GM21390 (cell line): ENCODE measurements around the gene DPCD.

Experiments
- ATAC-seq: cut with Tn5 transposase; IDR thresholded peaks from one replicate; pipeline ENCODE4 v1.9.1; 2021; ENCODE audit not compliant: unreplicated experiment

The DPCD gene

DNA sequence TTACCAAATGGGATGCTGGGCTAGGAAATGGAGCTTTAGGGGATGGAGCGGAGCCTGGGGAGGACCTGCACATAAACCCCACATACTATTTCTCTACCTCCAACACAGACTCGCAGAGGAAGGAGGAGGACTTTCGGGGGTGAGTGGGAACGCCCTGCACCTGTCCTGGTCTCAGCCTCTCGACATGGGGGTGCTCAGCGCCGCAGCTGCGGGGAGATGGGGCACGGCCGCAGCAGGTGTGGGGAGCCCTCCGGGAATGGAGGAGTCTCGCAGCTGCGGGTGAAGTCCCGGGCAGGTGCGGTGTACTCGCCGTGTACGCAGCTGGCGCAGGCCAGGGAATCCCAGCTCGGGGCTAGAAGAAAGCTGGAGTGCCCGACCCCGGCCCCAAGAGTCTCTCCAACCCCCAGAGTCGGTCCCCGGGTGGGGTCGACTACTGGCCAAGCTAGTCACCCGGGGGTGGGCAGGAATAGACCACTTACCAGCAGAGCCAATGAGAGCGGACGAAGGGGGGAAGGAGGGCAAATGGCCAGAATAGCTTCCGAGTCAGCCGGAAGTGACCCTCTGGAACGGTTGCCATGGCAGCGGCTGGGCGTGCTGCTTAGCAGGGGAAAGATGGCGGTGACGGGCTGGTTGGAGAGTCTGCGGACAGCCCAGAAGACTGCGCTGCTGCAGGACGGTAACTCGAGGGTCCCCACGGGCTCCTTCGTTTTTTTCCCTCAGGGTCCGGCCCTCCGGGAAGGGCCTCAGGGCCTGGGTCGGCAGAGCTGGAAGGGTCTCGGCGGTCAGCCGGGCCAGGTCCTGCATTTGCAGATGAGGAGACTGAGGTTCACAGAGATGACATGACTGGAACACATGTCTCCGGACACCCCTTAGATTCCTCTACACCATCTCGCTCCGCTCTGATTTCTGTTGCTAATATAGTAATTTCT lies at the start of gene DPCD, which contains the start of gene POLL:
TSS of gene DPCD (plus strand) at position 597 of the 929 bp plus-strand sequence. CDS start at position 613, 16 bp downstream.
TSS of gene POLL (minus strand) at position 533 of the 929 bp plus-strand sequence. CDS start 897 bp downstream, outside the sequence.
- ATAC-seq, result peak; percentile 98

DNA sequence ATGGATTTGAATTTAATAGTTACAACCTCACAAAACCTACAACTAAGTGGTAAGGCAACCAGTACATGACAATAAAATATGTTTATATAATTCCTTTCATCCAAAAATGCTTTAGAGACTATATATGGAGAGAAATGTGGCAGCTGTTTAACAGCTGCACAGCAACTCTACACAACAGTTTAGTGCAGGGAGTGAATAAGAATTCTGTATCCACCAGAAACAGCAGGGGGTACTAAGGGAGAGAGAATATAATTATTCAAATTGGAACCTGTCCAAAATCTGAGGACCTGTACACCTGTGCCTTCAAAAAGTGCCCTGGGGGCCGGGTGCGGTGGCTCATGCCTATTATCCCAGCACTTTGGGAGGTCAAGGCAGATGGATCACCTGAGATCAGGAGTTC lies 49.7 kb upstream of the DPCD start:
- ATAC-seq, result no peak

DNA sequence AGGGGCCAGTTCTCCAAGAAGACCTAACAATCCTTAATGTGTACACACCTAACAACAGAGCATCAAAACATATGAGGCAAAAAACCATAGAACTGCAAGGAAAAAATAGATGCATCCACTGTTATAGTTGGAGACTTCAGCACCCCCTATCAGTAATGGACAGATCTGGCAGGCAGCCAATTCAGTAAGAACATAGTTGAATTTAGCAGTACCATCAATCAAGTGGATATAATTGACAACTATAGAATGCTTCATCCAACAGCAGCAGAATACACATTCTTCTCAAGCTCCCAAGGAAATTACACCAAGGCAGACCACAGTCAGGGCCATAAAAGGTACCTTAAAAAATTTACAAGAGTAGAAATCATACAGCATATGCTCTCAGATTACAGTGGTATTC lies 42.2 kb upstream of the DPCD start:
- no peak for ATAC-seq

DNA sequence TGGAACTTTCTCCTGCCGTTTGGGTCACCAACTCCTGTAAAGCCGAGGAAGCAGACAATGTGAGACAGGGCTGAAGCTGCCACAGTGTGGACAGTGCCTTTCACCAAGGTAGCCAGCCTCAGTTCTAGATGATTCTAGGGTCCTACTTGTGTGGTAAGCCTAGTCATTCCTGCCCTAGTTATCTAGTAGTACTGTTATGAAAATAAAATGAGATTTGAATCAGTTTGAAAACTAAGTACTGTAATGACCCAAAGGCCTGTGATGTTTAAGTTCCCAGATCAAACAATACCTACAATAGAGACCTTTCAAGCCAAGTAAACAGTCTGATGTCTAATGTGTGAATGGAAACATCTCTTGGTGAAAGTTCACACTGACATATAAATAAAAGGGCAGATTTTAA lies 37.2 kb upstream of the DPCD start:
- no peak for ATAC-seq

DNA sequence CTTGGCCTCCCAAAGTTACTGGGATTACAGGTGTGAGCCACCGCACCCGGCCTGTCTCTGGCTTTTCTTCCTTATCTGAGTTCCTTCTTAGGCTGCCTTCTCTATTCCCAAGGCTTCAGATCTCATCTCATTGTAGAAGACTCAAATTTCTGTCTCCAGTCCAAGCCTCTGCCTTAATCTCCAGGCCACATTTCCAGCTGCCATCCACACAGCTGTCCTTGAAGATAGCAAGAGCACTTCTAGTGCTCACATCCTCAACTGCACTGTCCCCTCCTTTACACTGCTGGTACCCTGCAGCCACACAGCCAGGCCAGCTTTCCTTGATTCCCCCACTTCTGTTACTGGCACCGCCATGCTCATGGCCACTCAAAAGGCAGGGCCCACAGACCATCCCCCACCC lies 35.7 kb upstream of the DPCD start:
- ATAC-seq, result no peak

DNA sequence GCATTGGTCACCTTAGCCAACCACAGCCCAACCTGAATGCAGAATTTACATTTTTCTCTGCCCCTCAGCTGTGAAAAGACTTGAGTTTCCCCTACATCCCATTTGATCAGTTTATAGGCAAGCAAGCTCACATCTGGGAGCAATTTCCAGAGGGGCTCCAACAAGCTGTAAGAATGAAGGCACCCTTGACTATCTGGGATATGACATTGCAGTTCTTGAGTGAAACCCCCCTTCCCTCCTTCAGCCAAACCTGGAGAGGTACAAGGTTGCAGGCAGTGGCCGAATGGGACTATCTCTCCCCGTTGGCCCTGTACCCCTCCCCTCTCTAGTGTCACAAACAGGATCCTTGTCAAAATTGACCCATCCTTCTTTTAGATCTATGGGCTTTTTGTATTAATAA lies 30.6 kb upstream of the DPCD start:
- no peak for ATAC-seq

DNA sequence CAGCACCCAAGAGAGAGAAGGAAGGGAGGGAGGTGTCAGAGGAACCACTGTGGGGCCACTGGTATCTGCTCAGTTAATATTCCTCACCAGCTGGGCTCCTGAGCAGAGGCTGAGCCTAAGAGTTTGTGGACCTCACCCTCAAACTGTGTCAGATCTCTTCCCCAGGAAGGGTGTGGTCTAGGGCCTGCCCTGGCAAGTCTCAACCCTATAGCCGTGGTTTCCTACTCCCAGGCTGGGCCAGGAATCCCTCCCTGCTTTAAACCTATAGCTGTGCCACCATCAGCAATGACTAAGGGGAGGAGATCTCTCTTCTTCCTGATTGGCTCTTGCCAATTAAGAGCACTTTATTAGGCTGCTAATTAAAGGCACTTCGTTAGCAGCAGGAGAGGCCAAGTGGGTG lies 29.9 kb upstream of the DPCD start:
- no peak for ATAC-seq

DNA sequence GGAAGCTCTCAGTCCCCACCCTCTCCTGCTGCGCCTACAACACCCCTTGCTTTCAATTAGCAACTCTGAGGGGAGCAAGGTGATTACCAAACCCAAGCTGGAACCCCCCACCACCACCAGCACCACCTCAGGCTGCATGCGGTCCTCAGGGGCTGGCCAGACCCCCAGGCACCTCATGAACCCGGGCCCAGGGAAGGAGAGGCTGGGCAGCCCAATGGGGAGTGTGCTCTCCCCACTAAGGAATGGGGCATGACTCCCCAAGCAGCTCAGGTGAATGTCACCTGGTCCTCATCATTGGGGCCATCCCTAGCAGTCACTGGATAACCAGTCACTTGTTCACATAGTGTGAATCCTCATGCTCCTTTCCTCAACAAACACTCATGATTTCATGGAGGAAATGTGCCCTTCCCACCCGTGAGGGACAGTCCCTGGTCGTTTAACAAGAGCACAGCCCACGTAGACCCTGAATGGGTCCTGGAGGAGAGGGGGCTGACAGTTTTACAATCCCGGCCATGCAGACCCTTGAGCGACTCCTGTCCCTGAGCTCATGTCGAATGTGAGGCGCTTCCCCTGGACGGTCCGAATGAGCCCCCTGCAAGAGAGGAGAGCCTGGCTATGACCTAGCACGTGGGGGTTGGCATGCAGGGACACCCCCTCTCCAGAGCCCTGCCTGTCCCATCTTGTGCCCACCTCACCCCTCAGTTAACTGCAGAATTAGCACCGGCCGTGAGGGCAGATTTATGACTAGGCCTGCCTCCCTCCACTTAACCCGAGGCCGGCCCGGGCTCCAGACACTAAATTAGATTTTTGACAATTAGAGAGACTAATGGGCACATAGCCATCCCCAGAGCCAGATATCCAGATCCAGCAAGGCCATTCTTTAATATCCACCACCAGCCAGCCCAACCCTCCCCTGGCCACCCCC lies 29.2 kb upstream of the DPCD start:
- ATAC-seq, result no peak

DNA sequence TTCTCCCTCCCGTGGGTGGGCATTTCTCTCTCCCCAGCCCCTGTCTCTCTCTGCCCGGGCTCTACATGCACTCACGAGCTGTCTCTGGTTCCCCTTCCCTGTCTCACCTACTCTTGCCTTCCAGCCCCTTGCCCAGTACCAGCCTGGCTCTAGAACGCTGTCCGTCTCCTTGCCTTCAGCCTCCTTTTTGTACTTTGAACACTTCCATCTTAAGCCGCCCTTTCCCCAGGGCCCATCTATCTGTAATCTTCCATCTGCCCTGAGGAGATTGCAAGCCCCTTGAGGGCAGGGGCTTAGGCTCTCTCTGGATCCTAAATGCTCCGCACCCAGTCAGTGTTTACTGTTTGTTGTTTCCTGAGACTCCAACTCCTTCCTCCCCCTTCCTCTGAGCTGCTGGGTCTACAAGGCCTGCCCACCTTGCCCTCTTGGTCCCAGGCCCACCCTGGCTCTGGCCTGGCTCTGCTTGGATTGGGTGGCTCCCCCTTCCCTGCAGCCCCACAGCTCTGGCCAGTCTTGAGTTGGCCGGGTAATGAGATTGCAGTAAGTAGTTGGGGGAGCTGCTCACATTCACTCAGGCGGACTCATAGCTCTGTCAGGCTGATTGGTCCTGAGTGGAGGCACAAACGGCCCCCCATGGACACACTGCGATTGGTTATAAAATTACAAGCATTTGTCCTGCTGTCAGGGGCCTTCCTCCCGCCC lies 28.4 kb upstream of the DPCD start:
- ATAC-seq, result no peak

DNA sequence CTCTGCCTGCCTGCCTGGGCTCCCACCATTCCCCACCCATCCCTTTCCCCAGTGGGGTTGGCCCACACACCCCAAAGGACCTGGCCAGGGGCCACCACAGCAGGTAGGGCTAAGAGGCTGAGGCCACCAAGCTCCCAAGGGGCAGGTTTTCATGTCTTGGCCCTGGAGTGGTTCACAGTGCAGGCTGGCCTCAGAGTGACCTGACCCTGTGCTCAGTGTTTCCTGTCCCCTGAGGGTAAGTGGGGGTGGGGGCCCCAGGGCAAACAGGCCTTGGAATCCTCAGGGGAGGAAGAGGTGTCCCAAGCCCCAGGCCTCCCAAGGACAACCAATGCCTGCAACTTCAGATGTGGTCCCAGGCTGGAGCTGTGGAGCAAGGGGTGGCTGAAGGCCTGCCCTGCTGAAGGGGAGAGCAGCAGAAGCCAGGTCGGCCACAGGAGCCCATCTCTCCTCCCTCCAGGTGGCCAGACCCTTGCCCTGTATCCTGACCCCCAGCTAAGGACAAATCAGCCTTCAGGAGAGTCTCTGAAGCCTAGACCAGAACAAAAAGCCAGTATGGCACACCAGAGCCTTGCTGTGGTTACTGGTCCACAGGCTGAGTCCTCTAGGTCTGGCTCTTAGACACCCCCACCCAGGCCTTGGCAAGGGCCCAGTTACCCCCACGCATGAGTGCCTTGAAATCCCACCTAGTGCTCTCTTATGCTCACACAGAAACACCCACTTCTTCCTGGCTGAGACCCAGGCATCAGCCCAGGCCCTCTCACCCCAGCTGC lies 27.6 kb upstream of the DPCD start:
- ATAC-seq, result no peak

DNA sequence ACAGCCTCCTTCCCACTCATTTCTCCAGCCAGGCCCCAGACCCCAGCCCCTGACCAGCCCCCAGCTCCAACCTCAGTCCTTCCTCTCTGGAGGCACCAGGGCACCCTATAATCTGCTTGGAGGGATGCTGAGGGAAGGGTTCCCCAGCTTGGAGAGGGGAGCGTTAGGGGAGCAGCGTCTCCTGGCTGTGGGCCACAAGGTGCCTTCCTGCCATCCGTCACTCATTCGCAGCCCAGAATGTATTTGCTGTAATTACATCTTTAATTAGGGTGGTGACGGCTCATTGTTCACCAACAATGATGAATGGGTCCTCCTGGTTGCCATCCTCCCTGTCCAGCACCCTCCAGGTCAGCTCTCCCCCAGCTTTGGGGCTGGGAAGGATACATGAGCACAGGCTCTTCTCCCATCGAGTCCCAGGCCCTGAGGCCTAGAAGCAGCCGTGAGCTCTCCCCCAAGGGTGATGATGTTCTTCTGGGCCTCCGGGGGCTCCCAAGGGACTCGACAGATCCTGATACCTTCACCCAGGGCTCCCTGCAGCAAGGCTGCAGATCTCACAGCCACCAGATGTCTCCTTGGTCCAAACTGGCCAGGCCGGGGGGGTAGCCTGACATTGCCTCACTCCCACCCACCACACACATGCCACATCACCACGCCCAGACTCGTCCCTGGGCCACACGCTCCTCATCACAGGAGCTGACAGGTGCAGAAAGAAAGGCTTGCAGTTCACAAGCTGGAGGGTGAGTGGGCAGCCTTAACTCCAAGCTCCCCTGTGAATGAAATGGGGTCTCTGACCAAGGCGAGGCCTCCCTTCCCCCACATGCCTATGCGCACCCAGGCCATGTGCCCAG lies 26.8 kb upstream of the DPCD start:
- ATAC-seq, result no peak

DNA sequence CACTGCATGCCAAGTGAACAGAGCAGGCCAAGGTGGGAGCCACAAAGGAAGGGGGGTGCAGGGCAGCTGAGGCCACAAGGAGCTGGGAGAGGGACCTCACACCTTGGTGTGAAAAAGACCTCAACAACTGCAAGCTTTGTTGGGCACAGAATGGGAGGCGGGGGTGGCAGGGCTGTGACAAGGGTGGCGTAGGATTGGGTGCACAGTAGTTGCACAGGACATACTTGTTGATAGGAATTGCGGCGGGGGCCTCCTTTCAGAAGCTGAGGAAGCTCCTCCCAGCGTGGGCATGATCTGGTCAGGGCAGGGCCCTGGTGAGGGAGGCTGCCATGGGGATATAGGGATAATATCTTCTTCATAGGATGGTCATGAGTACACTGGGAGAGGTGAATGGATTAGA lies 25.9 kb upstream of the DPCD start:
- ATAC-seq, result no peak

DNA sequence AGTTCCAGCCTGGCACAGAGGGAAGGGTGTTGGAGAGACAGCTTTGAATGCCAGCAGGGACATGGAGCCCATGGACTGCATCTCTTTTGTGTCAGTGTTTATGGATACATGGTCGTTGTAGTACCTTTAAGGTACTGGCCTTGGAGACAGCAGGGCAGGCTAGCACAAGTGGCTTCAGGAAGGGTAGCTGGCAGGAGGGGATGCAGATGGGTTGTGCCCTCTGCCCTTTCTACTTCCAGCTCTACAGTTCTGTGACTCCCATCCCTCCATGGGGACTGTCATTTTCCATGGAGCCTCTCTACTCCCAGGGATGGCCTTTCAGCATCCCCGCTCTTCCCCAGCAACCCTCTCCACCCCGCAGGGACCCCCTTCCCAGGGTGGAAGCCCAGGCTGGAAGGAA lies 25.1 kb upstream of the DPCD start:
- no peak for ATAC-seq

DNA sequence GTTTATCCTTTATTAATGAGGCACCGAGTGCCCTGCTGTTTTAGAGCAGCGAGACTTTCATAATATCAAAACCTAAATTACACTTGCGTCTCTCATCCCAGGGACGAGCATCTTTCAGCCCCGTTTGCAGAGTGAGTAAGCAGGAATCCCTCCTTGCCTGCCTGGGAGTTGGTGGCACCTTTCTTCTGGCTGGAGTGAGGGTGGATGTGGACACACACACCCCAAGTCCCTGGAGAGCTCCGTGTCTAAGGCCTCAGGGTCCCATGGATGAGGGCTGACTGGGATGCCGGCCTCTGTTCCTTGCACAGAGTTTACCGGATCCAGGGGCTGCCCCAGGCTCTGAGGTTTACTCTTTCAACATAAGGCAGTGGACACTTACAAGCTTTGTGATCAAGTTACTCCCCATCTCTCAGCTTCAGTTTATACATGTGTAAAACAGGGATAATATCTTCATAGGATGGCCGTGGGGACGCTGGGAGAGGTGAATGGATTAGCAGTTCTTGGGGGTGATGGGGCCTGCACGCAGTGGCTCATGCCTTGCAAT lies 24.6 kb upstream of the DPCD start:
- no peak for ATAC-seq

DNA sequence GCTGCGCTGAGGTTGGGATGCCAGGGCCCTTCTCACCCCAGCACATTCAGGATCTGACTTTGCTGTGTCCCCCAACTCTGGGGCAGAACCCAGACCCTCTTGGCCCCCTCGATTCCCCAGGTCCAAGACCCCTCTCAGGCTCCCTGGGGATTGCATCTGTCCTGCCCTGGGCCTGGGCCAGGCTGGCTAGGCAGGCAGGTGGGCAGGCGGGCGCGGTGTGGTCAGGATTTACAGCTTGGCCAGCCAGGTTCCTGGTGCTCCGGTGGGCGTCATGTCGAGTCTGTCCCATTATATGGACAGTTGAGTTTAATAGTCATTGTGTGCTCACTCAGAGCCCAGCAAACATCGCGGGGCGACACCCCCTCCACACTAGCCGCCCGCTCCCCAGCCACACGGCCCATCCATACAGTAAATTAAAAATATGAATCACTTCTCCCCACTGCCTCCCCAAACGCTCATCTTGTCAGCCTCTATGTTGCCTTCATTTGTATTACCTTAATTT lies 23.6 kb upstream of the DPCD start:
- no peak for ATAC-seq

DNA sequence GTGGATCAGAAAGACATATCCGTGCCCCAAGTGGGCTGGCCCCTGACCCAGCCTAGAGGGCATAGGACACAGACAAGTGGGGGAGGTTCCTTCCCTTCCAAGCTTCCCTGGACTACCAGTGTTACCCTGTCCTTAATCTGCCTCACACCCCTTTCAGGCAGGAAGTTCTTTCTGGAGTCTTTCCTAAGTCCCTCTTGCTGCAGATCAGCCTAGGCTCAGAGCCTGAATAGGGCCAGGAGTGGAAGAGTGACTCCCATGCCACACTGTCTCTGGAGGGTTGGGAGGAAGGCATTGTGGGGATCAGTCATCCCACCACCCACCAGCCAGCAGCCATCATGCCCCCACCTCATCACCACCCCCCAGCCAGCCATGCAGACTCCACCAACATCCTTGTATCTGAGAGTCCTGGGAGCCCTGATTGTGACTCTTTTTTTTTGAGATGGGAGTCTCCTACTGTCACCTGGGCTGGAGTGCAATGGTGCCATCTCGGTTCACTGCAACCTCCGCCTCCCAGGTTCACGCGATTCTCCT lies 22.7 kb upstream of the DPCD start:
- no peak for ATAC-seq

DNA sequence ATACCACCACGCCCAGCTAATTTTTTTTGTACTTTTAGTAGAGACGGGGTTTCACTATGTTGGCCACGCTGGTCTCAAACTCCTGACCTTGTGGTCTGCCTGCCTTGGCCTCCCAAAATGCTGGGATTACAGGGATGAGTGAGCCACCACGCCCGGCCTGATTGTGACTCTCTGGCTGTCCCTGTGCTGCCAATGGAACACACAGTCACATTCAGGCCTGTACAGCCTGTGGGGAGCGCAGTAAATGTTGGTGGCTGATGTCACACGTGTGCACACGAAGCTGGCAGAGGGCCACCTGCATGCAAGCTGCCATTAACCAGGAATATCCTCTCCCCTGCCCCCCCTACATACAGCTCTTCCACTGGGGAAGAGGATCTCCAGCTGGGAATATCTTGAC lies 22.2 kb upstream of the DPCD start:
- ATAC-seq, result no peak

DNA sequence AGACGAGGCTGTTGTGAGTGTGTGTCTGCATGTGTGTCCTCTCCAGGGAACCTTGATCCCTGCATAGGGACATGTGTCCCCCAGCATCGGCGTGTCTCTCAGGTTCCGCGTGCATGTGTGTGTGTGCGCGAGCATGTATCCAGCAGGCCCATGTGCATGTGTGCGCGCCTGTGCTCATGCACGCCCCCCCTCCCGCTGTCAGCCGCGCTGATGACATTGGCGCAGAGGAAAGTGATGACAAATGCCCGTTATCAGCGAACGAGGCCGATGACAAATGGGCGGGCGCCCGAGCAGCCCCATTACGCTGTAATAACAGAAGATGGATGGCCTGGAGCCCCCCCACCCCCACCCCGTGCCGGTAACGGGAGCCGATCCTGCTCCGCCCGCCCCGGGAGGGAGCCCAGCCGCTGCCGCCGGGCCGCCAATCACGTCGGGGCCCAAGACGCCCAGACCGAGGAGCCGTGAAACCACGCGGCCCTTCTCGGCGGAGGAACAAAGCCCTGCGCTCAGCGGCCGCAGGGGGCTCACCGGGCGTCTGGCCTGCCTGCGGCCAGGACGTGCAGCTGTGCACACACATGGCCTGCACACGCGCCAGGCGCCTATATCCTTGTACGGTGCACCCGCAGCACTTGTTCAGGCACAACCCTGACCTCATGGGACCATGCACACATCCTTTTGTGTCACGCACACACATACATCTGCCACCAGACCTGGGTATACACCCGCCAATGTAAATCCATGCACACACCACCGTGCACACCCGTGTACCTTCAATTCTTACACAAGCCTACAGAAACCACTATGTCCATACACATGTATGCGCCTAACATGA lies 21.6 kb upstream of the DPCD start:
- no peak for ATAC-seq
